Epithelial cell of proximal tubule (primary cell): ENCODE measurements around the gene SPNS3. TPM values are rescaled to one million over a fixed set of nuclear protein-coding genes. Genes with fewer than 3 reads are reported as not detected.

Experiments
- DNase-seq: peaks from one replicate; pipeline ENCODE4 v3.0.0-alpha.2; 2011; ENCODE audit warnings: low read depth
- H3K4me3 ChIP-seq: 2 replicates; pipeline ENCODE4 v1.5.1; 2011; ENCODE audit warnings: low read depth, mild to moderate bottlenecking, low read length
- total RNA-seq: library from RNA; depleted of rRNA; stranded (reverse); fragments of >200 nt; gene quantifications from 2 replicates; pipeline ENCODE4 v1.2.3, GENCODE V29; 2015
- TF ChIP-seq, protein P1 (sequence below): conservative IDR thresholded peaks from 2 replicates; pipeline ENCODE4 v1.5.1; 2012; ENCODE audit warnings: low read depth, mild to moderate bottlenecking, low read length

SPNS3 gene
- total RNA-seq, 1 donor from 2014 or later = 0.75 TPM

DNA sequence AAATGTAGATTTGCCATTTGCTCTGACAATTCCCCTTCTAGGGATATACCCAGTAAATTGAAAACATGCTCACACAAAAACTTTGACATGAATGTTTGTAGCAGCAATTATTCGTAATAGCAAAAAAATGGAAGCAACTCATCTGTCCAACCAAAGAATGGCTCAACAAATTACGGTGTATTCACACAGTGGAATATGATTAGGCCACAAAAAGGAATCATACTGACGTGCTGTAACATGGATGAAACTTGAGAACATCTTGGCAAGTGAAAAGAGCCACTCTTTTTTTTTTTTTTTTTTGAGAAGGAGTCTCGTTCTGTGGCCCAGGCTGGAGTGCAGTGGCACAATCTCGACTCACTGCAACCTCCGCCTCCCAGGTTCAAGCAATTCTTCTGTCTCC is 24.1 kb upstream of the SPNS3 start:
- DNase-seq = no peak
- TF ChIP-seq, protein P1, sequence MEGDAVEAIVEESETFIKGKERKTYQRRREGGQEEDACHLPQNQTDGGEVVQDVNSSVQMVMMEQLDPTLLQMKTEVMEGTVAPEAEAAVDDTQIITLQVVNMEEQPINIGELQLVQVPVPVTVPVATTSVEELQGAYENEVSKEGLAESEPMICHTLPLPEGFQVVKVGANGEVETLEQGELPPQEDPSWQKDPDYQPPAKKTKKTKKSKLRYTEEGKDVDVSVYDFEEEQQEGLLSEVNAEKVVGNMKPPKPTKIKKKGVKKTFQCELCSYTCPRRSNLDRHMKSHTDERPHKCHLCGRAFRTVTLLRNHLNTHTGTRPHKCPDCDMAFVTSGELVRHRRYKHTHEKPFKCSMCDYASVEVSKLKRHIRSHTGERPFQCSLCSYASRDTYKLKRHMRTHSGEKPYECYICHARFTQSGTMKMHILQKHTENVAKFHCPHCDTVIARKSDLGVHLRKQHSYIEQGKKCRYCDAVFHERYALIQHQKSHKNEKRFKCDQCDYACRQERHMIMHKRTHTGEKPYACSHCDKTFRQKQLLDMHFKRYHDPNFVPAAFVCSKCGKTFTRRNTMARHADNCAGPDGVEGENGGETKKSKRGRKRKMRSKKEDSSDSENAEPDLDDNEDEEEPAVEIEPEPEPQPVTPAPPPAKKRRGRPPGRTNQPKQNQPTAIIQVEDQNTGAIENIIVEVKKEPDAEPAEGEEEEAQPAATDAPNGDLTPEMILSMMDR = no peak
- no peak overlapping the region for H3K4me3 ChIP-seq

DNA sequence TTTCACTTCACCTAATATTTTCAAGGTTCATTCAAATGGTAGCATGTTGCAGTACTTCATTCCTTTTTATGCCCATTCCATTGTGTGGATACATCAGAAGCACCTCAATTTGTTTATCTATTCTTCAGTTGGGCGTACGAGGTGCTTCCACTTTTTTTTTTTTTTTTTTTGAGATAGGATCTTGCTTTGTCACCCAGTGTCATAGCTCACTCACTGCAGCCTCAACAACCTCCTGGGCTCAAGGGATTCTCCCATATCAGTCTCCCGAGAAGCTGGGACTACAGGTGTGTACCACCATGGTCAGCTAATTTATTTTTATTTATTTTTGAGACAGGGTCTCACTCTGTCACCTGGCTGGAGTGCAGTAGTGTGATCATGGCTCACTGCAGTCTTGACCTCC is 22.5 kb upstream of the SPNS3 start:
- TF ChIP-seq, protein P1 = no peak
- no peak for DNase-seq
- no peak overlapping the region for H3K4me3 ChIP-seq

DNA sequence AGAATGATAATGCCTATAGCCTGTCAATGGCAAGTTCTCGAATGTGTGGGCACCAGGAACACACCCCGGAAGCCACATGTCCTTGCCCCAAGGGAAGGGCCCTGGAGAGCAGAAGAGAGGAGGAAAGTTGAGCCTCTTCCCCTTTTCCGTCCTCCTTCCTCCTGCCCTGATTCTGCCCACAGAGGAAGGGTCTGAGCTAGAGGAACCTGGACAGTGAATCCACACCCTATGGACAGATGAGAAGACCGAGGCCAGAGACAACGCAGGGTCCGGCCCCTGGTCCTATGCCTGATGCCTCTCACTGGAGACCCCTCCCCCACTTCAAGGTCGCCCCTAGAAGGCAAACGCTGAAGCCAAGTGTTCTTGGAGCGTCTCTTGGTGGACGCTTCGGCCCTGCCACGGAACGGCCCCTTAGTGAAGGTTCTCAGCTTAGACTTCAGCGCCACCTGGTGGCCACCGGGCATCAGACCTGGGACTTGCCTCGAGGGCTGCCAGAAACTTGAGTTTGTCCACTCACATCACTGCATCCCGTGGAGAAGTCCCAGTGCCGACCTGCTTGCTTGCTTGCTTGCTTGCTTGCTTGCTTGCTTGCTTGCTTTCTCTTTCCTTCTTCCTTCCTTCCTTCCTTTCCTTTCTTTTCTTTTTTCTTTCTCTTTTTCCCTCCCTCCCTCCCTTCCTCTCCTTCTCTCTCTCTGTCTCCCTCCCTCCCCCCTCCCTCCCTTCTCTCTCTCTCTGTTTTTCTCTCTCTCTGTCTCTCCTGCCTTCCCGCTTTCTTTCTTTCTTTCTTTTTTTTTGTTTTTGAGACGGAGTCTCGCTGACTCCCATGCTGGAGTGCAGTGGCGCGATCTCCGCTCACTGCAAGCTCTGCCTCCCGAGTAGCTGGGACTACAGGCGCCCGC is 20.6 kb upstream of the SPNS3 start:
- peak; percentile 22 for DNase-seq
- TF ChIP-seq, protein P1 = peak; percentile 84
- no peak overlapping the region for H3K4me3 ChIP-seq

DNA sequence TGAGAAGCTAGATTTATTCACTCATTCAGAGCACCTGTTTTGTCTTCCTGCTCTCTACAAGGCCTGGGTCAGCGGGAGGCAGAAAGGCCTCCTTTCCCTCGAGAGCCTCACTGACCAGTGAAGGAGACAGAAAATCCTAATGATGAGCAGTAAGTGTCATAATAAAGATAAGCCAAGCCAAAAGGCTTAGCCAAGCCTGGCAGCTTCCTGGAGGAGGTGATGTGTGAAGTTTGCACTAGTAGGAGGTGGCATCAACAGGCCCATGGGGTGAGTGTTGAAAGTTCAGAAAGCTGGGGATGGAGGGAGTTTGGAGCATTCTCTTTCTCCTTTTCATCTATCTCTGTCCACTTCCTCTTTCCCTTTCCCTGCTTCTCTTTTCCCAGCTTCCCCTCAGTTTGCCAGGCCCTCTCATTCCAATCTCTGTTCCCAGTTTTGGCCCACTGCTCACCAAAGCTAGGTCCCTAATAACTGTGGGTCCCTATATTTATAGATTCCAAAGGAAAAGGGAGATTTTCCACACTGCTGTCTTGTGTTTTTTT is 16.5 kb upstream of the SPNS3 start:
- DNase-seq = no peak
- H3K4me3 ChIP-seq = no peak overlapping the region
- TF ChIP-seq, protein P1 = no peak

DNA sequence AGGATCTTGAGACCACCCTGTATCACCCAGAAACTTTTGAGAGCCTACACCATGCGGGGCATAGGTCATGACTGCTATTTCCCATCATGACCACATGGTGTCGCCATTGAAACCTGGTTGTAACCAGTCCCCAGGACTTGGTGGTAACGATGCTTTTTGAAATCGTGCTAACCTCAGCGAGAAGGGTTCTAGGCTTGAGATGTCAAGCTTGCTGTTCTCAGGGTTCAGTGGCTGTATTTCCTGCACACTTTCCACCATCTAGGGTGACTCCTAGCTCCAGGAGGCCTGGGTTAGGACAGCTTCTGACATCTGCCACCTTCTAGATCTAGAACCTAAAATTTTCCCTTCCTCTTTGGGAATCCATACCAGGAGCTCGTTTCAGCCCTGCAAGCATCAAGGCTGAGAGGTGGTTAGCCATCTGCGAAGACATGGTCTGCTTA is 13.0 kb upstream of the SPNS3 start:
- DNase-seq = peak; percentile 53
- TF ChIP-seq, protein P1 = peak; percentile 91
- peak overlapping the region; percentile 10 for H3K4me3 ChIP-seq

DNA sequence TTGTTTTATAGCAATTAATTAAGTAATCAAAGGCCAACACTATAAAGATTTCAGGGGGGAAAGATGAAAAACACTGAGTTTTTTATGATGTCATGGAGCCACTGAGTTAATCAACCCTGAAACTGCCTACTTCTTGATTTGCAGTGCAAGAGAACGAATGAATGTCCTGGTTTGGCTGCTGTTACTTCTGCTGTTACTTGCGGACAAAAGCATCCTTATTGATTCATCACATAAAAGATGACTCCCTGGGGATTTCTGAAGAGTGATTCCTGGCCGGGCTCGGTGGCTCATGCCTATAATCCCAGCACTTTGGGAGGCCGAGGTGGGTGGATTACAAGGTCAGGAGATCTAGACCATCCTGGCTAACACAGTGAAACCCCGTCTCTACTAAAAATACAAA is 10.9 kb upstream of the SPNS3 start:
- no peak for DNase-seq
- TF ChIP-seq, protein P1 = no peak
- H3K4me3 ChIP-seq = no peak overlapping the region

DNA sequence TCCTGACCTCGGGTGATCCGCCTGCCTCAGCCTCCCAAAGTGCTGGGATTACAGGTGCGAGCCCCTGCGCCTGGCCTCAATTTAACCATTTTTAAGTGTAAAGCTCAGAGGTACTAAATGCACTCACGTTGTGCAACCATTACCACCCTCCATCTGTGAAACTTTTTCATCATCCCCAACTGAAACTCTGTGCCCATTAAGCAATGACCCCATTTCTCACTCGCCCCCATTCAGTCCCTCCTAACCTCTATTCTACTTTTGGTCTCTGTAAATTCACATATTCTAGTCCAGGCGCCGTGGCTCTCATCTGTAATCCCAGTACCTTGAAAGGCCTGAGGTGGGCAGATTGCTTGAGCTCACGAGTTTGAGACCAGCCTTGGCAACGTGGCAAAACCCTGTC is 8.3 kb upstream of the SPNS3 start:
- no peak for DNase-seq
- TF ChIP-seq, protein P1 = no peak
- no peak overlapping the region for H3K4me3 ChIP-seq
